ENCODE data around the gene KIF13A. TPM values are rescaled to one million over a fixed set of nuclear protein-coding genes. Genes with fewer than 3 reads are reported as not detected.
A peak's percentile ranks its signal among the peaks of the same experiment; 100 is the strongest.

Gene KIF13A
- total RNA-seq, 1 donor from 2014 or later = 59.0 TPM

DNA sequence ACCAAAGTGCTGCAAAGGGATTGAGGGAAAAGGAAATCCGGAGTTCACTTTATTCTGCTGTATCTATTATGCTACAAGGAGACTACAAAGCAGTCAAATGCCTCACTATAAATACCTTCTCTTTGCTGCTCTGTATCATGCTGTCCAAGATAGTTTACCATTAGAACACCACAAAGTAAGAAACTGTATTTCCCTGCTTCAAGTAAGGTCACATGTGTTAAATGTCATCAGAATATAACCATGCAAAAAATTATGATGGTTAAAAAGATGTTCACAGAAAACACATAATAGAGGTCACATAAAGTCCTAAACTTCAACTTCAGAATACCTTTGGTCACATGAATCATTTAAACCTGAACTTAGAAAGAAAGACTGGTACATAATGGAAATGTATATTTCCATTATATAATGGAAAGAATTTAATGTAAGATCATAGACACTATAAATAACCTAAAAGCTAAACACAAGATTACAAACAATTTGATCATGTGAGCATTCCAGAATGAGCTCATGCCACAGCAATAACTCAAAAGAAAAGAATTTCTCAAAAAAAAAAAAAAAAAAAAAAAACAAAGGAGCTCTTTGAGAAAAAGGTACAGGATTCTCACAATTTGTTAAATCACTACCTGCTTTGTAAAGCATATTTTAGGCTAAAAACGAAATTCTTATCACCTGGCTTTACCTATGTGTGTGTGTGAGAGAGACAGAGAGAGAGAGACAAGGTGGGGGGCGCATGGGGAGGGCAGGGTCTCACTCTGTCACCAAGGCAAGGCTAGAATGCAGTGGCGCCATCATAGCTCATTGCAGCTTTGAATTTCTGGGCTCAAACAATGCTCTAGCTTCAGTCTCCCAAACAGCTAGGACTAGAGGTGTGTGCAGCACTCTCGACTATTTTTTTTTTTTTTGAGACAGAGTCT, 58.7 kb downstream of the KIF13A start:
- H3K4me1 ChIP-seq = peaks cover 64% of the 10 kb centered on the region
- no peaks in the 10 kb centered on the region for H3K27me3 ChIP-seq
- no peaks in the 10 kb centered on the region for H3K9me3 ChIP-seq
- ATAC-seq (no peak), DNase-seq (no peak)
- TF ChIP-seq, protein P1, sequence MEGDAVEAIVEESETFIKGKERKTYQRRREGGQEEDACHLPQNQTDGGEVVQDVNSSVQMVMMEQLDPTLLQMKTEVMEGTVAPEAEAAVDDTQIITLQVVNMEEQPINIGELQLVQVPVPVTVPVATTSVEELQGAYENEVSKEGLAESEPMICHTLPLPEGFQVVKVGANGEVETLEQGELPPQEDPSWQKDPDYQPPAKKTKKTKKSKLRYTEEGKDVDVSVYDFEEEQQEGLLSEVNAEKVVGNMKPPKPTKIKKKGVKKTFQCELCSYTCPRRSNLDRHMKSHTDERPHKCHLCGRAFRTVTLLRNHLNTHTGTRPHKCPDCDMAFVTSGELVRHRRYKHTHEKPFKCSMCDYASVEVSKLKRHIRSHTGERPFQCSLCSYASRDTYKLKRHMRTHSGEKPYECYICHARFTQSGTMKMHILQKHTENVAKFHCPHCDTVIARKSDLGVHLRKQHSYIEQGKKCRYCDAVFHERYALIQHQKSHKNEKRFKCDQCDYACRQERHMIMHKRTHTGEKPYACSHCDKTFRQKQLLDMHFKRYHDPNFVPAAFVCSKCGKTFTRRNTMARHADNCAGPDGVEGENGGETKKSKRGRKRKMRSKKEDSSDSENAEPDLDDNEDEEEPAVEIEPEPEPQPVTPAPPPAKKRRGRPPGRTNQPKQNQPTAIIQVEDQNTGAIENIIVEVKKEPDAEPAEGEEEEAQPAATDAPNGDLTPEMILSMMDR (IDR thresholded peaks at IDR 0.05) = no peak
- intact Hi-C loops (cut with DNase I) = no loop called here
- H3K4me3 ChIP-seq = no peak overlapping the region
- H3K27ac ChIP-seq = peak overlapping the region; percentile 37
- H3K36me3 ChIP-seq = no peaks in the 10 kb centered on the region

DNA sequence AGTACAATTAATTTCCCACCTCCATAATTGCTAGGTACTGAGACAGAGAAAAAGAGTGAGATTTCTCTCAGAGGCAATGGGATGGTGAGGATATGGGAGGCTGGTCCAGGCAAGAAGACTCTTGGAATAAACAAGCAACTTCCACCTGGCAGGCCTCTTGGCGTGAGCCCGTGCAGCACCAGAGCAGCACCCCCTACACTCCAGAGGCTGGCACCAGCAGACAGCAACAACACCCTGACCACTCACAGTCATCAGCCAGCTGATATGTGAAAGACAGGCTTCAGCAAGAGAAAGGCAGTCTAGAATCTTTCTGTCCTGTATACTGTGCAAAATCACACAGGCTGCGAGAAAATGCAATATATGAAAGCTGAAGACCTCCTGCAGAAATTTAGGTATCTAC, 59.7 kb downstream of the KIF13A start:
- peaks cover 63% of the 10 kb centered on the region for H3K4me1 ChIP-seq
- intact Hi-C loops (cut with DNase I) = no loop called here
- TF ChIP-seq, protein P1 (IDR thresholded peaks at IDR 0.05) = no peak

DNA sequence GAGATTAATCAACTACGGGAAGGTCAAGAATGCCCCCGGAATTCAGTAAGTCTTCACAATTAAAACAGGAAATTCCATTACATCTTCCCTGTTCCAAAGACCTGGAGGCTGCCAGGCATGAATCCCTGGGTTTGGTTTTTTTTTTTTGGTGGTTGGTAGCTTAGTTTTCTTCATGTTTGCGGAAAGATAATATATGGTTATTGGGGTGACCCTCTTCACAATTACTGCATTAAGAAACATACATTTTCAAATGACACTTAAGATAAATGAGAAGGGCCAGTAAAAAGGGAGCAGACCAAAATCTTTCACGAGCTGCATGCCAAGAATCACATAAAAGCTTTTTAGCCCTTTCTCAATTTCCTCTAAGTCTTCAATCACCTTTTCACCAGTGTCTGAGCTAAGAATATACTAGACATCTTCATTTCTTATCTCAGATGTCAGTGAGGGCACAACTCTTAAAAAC, 64.0 kb downstream of the KIF13A start:
- TF ChIP-seq, protein P1 (IDR thresholded peaks at IDR 0.05) = no peak
- Histone ChIP-seq H3K4me1 (peaks cover 40% of the 10 kb centered on the region), H3K9me3 (no peaks in the 10 kb centered on the region), H3K27ac (peak overlapping the region; percentile 33), H3K36me3 (no peaks in the 10 kb centered on the region), H3K27me3 (no peaks in the 10 kb centered on the region), H3K4me3 (no peak overlapping the region)
- ATAC-seq (no peak), DNase-seq (no peak)
- intact Hi-C loops (cut with DNase I) = no loop called here

More for the DNA sequence above, 59.7 kb downstream of the KIF13A start:
- DNase-seq (no peak), ATAC-seq (no peak)
- no peaks in the 10 kb centered on the region for H3K27me3 ChIP-seq
- H3K27ac ChIP-seq = no peak overlapping the region
- H3K9me3 ChIP-seq = no peaks in the 10 kb centered on the region
- no peaks in the 10 kb centered on the region for H3K36me3 ChIP-seq
- no peak overlapping the region for H3K4me3 ChIP-seq

DNA sequence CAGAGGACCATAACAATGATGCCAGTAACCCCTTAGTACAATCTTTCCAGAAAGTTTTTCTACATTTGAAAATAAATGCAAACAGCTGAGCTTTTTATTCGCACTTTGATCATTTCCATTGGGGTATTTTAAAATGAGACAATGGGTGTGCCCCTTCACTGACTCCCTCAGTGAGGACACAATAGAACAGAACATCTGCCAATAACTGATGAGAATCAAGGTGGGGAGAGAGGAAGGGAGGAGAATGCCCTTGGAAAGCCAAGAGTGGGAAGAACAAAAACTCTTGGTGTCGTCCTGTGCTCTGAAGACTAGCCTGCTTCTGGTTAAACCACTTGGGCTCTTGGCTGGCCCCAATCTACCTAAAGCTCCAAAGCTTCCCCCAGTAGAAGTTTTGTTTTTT, 66.0 kb downstream of the KIF13A start:
- H3K27ac ChIP-seq = no peak overlapping the region
- H3K4me1 ChIP-seq = peaks cover 32% of the 10 kb centered on the region
- intact Hi-C loops (cut with DNase I) = no loop called here
- DNase-seq (no peak), ATAC-seq (no peak)
- no peaks in the 10 kb centered on the region for H3K27me3 ChIP-seq
- H3K4me3 ChIP-seq = no peak overlapping the region
- no peaks in the 10 kb centered on the region for H3K9me3 ChIP-seq
- no peaks in the 10 kb centered on the region for H3K36me3 ChIP-seq
- TF ChIP-seq, protein P1 (IDR thresholded peaks at IDR 0.05) = no peak

DNA sequence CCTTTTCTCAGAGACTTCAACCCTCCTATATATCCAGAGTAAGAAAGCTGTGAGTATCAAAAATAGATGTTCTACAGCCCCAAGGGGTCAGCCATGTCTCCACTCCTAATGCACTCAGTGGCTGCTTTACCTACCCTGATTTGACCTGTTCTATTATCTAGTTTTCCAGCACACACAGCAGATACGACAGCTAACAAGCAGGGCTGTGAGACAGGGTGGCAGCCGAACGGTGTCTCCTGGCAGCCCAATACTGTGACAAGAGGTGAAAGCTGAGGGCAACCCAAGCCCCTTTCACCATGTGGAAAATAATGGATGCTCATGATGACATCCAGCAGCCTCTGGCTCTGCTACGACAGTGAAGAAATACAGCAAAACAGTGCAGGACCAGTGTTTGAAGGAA, 67.9 kb downstream of the KIF13A start:
- TF ChIP-seq, protein P1 (IDR thresholded peaks at IDR 0.05) = no peak

More for the DNA sequence above, 67.9 kb downstream of the KIF13A start:
- Histone ChIP-seq H3K27ac (no peak overlapping the region), H3K27me3 (no peaks in the 10 kb centered on the region), H3K4me3 (no peak overlapping the region), H3K9me3 (no peaks in the 10 kb centered on the region), H3K4me1 (peaks cover 30% of the 10 kb centered on the region), H3K36me3 (no peaks in the 10 kb centered on the region)
- no peak for DNase-seq
- intact Hi-C loops (cut with DNase I) = no loop called here
- no peak for ATAC-seq

Data from upper lobe of right lung (tissue), 1 donor.